ENCODE data around the gene FAM32A.

Gene FAM32A

DNA sequence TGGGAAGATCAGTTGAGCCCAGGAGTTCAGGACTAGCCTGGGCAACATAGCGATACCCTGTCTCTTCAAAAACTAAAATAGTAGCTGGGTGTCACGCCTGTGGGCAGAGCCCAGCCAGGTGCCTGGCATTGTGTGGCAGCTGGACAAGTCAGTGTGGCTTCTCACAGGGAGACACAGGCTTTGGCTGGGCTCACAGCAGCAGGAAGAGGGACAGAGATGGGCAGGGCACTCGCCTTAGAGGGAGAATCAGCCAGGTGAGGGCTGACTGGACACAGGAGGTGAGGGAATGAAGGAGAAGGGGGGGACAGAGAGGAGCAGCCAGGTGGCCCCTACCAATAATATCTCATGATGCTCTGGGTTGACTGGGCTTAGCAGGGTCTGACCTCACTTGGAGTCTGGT is 3.3 kb downstream of the FAM32A start:
- H3K27ac ChIP-seq: no peak overlapping the region
- TF ChIP-seq, protein P1, sequence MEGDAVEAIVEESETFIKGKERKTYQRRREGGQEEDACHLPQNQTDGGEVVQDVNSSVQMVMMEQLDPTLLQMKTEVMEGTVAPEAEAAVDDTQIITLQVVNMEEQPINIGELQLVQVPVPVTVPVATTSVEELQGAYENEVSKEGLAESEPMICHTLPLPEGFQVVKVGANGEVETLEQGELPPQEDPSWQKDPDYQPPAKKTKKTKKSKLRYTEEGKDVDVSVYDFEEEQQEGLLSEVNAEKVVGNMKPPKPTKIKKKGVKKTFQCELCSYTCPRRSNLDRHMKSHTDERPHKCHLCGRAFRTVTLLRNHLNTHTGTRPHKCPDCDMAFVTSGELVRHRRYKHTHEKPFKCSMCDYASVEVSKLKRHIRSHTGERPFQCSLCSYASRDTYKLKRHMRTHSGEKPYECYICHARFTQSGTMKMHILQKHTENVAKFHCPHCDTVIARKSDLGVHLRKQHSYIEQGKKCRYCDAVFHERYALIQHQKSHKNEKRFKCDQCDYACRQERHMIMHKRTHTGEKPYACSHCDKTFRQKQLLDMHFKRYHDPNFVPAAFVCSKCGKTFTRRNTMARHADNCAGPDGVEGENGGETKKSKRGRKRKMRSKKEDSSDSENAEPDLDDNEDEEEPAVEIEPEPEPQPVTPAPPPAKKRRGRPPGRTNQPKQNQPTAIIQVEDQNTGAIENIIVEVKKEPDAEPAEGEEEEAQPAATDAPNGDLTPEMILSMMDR (IDR thresholded peaks at IDR 0.05): no peak
- no peak for TF ChIP-seq ZFX (IDR thresholded peaks at IDR 0.05; ENCODE audit: borderline replicate concordance)

DNA sequence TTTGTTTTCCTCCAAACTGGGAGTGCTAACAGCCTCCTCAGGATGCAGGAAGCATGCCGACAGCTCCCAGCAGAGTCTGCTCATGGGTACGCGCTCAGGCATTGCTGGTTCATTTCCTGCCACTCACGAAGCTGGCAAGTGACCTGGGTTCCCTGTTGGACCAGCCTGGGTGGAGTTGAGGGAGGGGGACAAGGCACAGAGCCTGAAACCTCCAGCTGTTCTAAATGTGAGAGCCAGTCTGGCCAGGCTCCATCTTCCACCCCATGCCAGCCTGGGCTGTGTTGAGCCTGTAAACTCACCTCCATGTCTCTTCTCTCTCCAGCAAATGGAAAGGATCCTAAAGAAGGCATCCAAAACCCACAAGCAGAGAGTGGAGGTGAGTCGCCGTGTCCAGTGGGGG is 5.0 kb downstream of the FAM32A start:
- H3K27ac ChIP-seq: no peak overlapping the region
- TF ChIP-seq, protein P1 (IDR thresholded peaks at IDR 0.05): no peak
- TF ChIP-seq ZFX (IDR thresholded peaks at IDR 0.05; ENCODE audit: borderline replicate concordance): no peak

DNA sequence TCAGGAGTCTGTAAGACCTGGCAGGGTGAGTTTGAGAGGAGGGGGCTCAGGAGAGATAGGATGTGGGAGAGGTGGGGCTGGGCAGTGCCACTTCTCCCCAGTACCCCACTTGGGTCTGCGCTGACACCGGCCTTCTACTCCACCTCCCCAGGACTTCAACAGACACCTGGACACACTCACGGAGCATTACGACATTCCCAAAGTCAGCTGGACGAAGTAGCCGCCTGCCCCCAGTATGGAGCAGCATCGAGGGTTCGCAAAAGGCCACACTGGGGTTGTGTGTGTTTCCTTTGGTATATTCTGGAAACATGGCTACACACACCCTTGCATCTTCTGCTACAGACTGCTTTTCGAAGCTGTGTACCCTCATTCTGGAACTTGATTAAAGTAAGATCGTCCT is 5.5 kb downstream of the FAM32A start:
- no peak for TF ChIP-seq ZFX (IDR thresholded peaks at IDR 0.05; ENCODE audit: borderline replicate concordance)
- TF ChIP-seq, protein P1 (IDR thresholded peaks at IDR 0.05): no peak

DNA sequence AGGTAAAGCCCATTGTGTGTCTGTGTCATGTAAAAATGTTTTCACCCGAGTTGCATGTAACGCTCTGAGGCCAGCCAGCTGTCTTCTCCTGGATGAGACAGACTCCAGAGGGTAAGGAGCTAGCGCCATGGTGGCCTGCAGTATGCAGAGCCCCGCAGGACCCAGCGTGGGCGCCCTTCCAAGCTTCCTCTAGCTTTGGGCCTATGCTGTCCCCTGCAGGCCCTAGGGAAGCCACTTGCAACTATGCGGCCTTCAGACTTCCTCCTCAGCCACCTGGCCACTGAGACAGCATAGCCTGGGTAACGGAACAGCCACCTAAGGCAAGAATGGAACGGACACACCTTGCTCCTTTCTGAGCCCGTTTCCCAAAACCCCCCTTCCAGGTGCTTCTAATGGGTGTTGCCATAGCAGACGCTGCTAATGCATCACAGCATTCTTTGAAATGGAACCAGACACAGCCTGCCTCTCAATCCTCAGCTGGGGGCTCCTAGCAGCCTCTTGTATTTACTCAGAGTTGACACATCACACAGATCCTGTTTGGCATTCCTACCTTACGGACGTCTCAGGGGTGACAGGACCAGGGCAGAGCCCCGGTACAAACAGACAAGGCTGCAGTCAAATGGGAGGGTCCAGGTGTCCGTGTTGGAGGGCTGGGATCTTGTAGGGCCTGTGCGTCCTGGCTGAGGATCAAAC is 6.2 kb downstream of the FAM32A start:
- TF ChIP-seq, protein P1 (IDR thresholded peaks at IDR 0.05): no peak
- TF ChIP-seq ZFX (IDR thresholded peaks at IDR 0.05; ENCODE audit: borderline replicate concordance): no peak
- no peak overlapping the region for H3K27ac ChIP-seq

More for the DNA sequence above, 5.5 kb downstream of the FAM32A start:
- H3K27ac ChIP-seq: no peak overlapping the region

DNA sequence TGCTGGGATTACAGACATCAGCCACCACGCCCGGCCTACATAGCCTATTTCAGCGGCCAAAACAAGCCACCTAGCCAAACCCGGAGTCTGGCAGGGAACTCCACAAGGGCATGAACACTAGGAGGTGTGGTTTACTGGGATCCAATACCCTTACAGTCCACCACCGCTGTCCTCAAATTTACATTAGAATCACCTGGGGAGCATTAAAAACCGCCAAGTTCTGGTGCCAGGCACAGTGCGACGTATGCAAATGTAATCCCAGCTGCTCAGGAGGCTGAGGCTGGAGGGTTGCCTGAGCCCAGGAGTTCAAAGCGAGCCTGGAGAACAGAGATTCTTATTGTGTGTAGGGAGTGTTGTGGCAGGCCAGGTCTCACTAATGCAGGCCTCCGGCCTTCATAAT is 8.3 kb downstream of the FAM32A start:
- TF ChIP-seq ZFX (IDR thresholded peaks at IDR 0.05; ENCODE audit: borderline replicate concordance): no peak
- TF ChIP-seq, protein P1 (IDR thresholded peaks at IDR 0.05): no peak
- no peak overlapping the region for H3K27ac ChIP-seq

DNA sequence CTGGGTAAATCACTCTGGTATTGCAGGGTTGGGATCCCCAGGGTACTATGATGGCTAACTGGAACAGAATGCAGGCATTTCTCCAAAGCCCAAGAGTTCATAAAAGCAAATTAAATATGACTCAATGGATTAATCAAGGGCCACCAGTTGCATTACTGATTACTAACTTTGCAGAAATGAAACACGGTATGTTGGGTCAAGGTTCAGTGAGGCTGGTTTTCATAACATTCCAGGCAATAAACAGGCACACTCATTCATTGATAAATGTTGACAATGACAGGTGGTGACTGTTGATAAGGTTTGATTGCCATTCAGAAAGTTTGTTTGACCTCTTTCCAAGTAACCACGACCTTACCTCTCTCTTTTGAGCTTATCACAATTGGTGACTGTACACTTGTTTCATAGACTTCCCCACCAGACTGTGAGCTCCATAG is 12.0 kb downstream of the FAM32A start:
- no peak for TF ChIP-seq ZFX (IDR thresholded peaks at IDR 0.05; ENCODE audit: borderline replicate concordance)
- TF ChIP-seq, protein P1 (IDR thresholded peaks at IDR 0.05): no peak
- H3K27ac ChIP-seq: peak overlapping the region; percentile 83

DNA sequence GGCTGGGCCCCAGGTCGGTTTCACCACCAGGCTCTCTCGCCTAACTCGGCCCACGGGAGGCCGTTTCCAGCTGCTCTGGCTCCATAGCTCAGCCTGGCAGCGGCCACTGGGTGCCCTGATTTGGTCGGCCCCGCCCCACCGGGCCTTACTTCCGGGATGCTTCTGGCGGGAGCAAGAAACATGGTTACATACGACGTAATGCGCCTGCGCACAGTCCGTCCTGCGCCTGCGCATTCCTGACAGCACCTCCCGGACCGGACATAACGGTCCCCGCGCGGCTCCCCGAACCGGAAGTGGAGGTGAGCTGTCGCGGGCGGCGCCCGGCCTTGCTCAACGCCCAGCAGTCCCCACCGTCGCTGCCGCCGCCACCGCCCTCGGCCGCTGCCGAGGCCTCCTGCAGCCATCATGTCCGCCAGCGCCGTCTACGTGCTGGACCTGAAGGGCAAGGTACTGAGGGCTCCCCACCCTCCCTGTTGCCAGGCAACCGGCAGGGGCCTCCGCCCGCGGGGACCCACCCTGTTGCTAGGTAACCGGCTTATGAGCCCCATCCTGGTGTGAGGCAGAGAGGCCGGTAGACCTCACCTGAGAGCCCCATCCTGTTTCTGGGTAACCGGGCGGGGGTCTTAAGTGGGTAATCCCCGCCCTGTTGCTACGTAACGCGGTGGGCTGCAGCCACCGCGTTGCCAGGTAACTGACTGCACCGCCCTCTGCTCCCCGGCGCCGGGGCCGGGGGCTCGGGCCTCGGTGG is 12.6 kb downstream of the FAM32A start, which contains the start of gene AP1M1:
Gene AP1M1 (plus strand): TSS at position 290 of the 748 bp plus-strand sequence. CDS start 116 bp downstream, at position 406.
- peak within 1 kb of the TSS; percentile 83 for H3K27ac ChIP-seq

More for the DNA sequence above, 12.6 kb downstream of the FAM32A start, which contains the start of gene AP1M1:
- no peak for TF ChIP-seq ZFX (IDR thresholded peaks at IDR 0.05; ENCODE audit: borderline replicate concordance)
- TF ChIP-seq, protein P1 (IDR thresholded peaks at IDR 0.05): no peak

Data from 22Rv1 (cell line).